ENCODE measurements around the gene CCDC68.
"Not testable (repeated sequence)": the region's sequence is repeated elsewhere in the genome, so short reads cannot be mapped to it uniquely, and the experiment has no call there.

Gene CCDC68

DNA sequence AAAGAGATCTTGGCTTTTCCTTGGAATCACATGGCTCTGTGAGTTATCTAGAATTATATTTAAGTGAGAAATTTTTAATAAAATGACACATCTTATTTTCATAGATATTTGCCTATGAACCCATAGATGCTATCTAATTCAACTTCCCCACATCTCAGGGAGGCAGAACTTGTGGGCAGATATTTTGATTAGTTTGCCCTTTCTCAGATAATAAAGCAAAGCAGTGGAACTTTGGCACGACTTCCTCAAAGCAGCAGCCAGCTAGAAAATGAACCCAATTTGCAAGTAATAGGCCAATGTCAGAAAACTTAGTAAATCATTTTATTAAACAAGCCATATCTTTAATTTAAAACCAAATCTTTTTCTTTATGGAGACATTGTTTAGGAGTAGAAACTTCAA, 98.3 kb downstream of the CCDC68 start:
- peaks cover 3% of the 10 kb centered on the region; the same call in 1 of the 2 replicates for H3K4me1 ChIP-seq (ENCODE audit: insufficient read depth, low read length)
- H3K9me3 ChIP-seq (ENCODE audit: control insufficient read depth, insufficient read depth, low read length), result no peaks in the 10 kb centered on the region
- no peaks in the 10 kb centered on the region for H3K36me3 ChIP-seq (ENCODE audit: insufficient read depth, low read length)
- no peak overlapping the region for H3K9ac ChIP-seq (ENCODE audit: low read depth, low read length)

DNA sequence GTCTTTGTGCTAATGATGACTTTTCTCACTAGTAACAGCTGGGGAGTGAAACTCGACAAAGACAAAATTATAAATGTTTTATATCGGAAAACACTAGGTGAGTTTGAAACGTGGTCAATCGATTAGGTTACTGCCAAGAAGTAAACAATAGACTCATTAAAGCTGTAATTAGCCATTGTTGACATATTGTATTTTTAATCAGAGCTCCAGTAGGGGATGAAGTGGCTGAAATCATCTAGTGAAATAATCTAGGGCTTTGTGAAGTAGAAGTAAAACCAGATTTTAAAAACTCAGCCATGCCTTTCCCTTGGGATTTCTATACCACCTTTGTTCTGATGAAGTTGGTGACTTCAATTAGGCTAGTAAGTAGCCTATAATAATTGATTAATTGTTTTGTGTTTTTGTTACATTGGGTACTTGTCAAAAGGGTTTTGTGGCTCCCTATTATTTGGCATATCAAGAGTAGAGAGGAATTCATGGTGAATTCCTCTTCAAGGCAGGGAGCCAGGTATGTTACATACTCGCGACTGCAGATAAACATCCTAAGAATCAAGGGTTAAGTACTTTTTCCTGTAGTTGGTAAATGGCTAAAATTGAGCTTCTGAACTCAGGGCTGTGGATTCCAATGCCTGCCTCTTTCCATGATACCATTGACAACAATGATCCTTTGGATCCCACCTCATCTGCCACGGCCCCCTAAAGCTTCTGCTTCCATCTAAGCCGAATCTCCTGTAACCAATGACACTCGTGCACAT, 99.4 kb downstream of the CCDC68 start:
- peaks cover 3% of the 10 kb centered on the region; the same call in 1 of the 2 replicates for H3K4me1 ChIP-seq (ENCODE audit: insufficient read depth, low read length)
- H3K36me3 ChIP-seq (ENCODE audit: insufficient read depth, low read length), result no peaks in the 10 kb centered on the region
- no peak overlapping the region for H3K9ac ChIP-seq (ENCODE audit: low read depth, low read length)
- no peaks in the 10 kb centered on the region for H3K9me3 ChIP-seq (ENCODE audit: control insufficient read depth, insufficient read depth, low read length)

GRCh38 chr18:54857499-54857898, 101.8 kb downstream of the CCDC68 start:
- H3K4me1 ChIP-seq (ENCODE audit: insufficient read depth, low read length), result peaks cover 3% of the 10 kb centered on the region; the same call in 1 of the 2 replicates
- H3K36me3 ChIP-seq (ENCODE audit: insufficient read depth, low read length), result no peaks in the 10 kb centered on the region
- H3K9me3 ChIP-seq (ENCODE audit: control insufficient read depth, insufficient read depth, low read length), result no peaks in the 10 kb centered on the region
- H3K9ac ChIP-seq (ENCODE audit: low read depth, low read length), result no peak overlapping the region

DNA sequence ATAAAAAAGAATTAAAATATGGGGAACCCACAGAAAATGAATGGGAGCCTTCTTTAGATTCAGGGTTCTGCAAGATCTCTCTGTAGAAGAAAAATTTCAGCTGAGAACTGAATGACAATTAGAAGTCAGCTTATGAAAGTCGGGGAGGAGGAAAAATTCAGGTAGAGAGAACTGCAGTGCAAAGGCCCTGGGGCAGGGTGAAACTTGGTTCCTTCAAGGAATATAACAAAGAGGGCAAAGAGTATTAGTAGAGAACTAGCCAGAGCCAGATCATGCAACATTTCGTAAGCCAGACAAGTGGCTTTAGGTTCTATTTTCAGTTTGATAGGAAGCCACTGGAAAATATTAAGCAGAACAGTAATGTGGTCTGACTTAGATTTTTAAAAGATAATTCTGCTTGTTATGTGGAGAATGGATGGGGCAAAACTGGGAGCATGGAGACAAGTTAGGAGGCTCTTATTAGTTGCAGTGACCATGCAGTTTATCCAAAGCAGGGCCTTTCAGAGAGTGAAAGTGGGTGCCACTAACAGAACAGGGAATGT, 103.1 kb downstream of the CCDC68 start:
- H3K9me3 ChIP-seq (ENCODE audit: control insufficient read depth, insufficient read depth, low read length), result no peaks in the 10 kb centered on the region
- no peak overlapping the region for H3K9ac ChIP-seq (ENCODE audit: low read depth, low read length)
- H3K36me3 ChIP-seq (ENCODE audit: insufficient read depth, low read length), result no peaks in the 10 kb centered on the region
- H3K4me1 ChIP-seq (ENCODE audit: insufficient read depth, low read length), result peaks cover 3% of the 10 kb centered on the region; the same call in 1 of the 2 replicates

DNA sequence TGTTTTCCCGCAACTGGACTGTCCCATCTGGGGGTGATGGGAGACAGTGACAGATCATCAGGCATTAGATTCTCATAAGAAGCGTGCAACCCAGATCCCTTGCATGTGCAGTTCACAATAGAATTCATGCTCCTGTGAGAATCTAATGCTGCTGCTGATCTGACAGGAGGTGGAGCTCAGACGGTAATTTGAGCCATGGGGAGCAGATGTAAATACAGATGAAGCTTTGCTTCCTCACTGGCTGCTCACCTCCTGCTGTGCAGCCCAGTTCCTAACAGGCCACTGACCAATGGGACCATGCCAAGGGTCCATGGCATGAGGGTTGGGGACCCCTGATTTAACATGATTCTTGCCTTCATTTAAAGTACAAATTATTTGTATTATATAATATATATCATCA, 104.2 kb downstream of the CCDC68 start:
- not testable (repeated sequence) for H3K9me3 ChIP-seq (ENCODE audit: control insufficient read depth, insufficient read depth, low read length); H3K36me3 ChIP-seq (ENCODE audit: insufficient read depth, low read length); H3K9ac ChIP-seq (ENCODE audit: low read depth, low read length); H3K4me1 ChIP-seq (ENCODE audit: insufficient read depth, low read length)

GRCh38 chr18:54852780-54853675, 106.2 kb downstream of the CCDC68 start:
- no peak overlapping the region for H3K9ac ChIP-seq (ENCODE audit: low read depth, low read length)
- H3K36me3 ChIP-seq (ENCODE audit: insufficient read depth, low read length), result no peaks in the 10 kb centered on the region
- no peaks in the 10 kb centered on the region for H3K9me3 ChIP-seq (ENCODE audit: control insufficient read depth, insufficient read depth, low read length)
- no peaks in the 10 kb centered on the region for H3K4me1 ChIP-seq (ENCODE audit: insufficient read depth, low read length)
